ENCODE measurements around the gene NTRK2. TPM values are rescaled to one million over a fixed set of nuclear protein-coding genes. Genes with fewer than 3 reads are reported as not detected.

The NTRK2 gene
- total RNA-seq, 2 experiments from 2014 or later, result 0.02 TPM; not detected in 1

DNA sequence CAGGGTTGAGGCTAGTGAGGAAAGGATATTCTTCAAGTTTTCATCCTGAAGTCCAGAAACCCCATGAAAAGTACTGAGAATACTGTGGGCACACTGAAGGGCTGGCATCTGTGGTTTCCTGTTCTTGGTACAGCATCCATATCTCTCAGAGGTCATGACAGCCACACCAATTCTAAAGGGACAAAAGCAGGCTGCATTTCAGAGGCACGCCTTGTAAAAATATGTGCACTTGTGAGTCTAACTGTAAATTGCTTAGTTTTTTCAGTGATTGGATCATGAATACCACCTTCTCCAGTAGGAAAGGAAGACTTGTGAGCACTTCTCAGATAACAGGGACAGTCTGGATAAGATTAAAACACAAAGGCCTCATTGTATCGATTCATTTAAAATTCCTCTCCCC lies 230.9 kb downstream of the NTRK2 start:
- Mint-ChIP-seq H3K27me3 (no peaks in the 10 kb centered on the region), H3K4me3 (no peak overlapping the region), H3K4me1 (no peaks in the 10 kb centered on the region), H3K27ac (no peak overlapping the region), H3K9me3 (no peaks in the 10 kb centered on the region), H3K36me3 (no peaks in the 10 kb centered on the region)
- DNase-seq, result no peak

DNA sequence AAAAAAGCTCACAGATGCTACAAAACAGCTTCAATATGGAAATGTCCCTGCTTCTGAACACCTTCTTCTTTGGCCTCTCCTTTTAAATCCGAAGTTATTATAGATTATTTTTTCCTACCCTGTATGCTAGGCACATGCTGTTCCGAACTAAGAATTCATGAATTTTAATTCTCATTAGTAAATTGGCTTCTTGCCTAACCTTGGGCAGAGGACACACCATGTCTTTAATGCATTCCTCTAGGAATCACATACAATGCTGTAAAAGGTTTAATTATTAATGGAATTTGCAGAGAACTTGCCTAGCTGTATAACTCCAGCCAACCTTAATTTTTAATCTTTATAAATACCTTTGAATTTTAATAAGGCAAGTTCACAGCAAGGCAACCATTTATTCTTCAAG lies 234.4 kb downstream of the NTRK2 start:
- Mint-ChIP-seq H3K4me3 (no peak overlapping the region), H3K27ac (no peak overlapping the region), H3K27me3 (peaks cover 6% of the 10 kb centered on the region), H3K36me3 (no peaks in the 10 kb centered on the region), H3K4me1 (no peaks in the 10 kb centered on the region), H3K9me3 (no peaks in the 10 kb centered on the region)
- DNase-seq, result no peak

DNA sequence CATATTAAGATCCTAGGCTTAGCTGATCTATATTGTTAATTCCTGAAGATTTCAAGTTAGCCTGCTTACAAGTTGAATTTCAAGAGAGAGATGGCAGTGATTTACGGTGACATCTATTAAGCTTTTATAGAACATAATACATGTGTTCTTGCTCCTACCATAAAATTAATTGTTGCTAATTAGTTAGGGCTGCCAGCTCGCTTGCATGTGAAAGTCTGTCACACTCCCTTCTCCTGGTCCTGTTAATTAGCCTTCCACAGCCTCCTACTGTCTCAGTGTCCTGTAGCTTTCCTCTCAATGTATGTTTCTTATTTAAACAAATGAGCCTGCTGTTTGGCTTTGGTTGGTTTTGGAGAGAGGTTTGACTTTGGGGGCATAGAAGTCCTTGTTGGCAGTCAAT lies 247.2 kb downstream of the NTRK2 start:
- Mint-ChIP-seq H3K4me3 (no peak overlapping the region), H3K27me3 (peaks cover 8% of the 10 kb centered on the region), H3K27ac (no peak overlapping the region), H3K4me1 (no peaks in the 10 kb centered on the region), H3K9me3 (peaks cover 1% of the 10 kb centered on the region), H3K36me3 (no peaks in the 10 kb centered on the region)
- DNase-seq, result no peak

DNA sequence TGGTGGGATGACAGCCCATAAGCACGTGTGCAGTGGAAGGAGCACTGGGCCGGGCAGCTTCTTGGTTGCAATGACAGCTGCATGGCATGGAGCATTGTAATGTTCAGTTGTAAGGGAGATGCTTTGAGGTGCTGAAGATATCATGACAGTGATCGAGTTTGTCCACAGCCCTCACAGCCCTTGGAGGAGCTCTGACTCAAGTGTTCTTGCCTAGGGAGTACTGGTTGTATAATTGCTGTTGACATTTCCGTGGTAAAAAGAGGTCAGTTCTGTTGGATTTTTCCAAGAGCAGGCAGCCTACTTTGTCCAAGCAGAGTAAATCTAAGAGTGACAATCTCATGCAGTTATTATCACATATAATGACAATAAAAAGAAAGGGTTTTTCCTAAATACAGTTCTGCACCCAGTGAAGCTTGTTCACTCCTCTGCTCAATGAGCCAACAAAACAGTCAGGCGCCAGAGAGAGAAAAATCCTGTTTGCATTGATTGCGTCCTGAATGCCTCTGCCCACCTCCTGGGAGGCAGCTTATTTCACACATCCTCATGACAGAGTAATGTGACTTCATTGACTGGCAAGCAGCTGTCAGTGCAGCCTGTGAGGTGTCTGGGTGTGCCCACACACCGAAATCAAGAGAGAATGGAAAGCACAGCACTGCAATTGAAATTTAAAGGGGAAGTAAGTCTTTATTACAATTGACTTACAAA lies 248.0 kb downstream of the NTRK2 start:
- Mint-ChIP-seq H3K27me3 (peaks cover 8% of the 10 kb centered on the region), H3K9me3 (peaks cover 1% of the 10 kb centered on the region), H3K27ac (no peak overlapping the region), H3K4me3 (no peak overlapping the region), H3K4me1 (no peaks in the 10 kb centered on the region), H3K36me3 (no peaks in the 10 kb centered on the region)
- no peak for DNase-seq

DNA sequence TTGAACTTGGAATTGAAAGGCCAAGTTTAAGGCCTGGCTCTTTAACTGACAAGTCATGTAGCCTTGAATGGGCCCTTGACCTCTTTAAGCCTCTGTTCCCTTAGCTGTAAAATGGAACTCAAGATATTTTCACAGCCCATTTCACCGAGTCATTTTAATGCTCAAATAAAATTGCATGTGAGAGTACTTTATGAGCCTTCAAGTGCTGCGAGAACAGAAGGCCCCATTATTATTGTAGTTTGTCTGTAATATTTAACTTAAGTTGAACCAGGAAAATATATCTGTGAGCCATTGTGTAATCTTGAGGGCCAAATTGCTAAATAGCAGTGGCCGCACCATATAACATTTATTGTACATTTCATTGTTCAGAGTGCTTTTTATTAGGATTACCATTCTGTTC lies 249.9 kb downstream of the NTRK2 start:
- H3K4me3 Mint-ChIP-seq, result no peak overlapping the region
- H3K9me3 Mint-ChIP-seq, result no peaks in the 10 kb centered on the region
- no peaks in the 10 kb centered on the region for H3K4me1 Mint-ChIP-seq
- H3K27ac Mint-ChIP-seq, result no peak overlapping the region
- H3K36me3 Mint-ChIP-seq, result no peaks in the 10 kb centered on the region
- no peak for DNase-seq
- peaks cover 5% of the 10 kb centered on the region for H3K27me3 Mint-ChIP-seq

DNA sequence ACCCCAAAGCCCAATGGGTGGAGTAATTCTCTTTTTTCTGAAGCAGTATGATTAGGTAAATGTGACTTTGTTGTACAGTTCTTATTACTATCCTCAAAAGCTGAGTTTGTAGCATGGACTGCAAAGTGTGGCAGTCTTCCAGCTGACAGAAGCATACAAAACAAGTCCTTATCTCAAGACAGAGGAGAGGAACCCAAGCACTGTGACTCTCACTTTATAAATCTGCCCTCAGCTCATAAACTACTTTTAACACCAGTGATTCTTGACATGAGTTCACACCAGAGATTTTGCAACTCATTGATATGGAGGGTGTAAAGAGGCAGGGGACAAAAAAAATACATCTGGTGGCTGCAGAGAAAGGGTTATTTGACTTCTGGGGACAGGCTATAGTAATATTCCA lies 251.6 kb downstream of the NTRK2 start:
- Mint-ChIP-seq H3K4me3 (no peak overlapping the region), H3K9me3 (no peaks in the 10 kb centered on the region), H3K36me3 (no peaks in the 10 kb centered on the region), H3K27ac (no peak overlapping the region), H3K27me3 (peaks cover 12% of the 10 kb centered on the region), H3K4me1 (no peaks in the 10 kb centered on the region)
- DNase-seq, result no peak

DNA sequence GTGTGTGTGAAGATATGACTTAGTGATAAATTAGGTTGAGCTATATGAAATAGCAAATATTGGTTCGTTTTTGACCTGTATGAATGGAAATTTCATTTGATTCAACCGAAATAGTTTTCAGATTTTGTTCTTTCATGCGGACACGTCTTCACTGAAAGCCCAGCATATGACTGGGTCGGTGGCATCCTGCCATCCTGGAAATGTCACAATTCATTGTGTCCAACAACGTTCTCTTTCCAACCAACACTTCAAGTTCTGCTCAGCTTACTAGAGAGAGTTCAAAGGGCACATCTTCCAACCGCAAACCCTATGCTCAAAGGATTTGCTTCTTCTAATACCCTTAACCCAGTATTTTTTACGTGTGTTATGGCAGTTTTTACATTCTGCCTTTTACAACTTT lies 252.5 kb downstream of the NTRK2 start:
- Mint-ChIP-seq H3K36me3 (no peaks in the 10 kb centered on the region), H3K4me1 (no peaks in the 10 kb centered on the region), H3K9me3 (no peaks in the 10 kb centered on the region), H3K4me3 (no peak overlapping the region), H3K27ac (no peak overlapping the region), H3K27me3 (peaks cover 17% of the 10 kb centered on the region)
- DNase-seq, result no peak

DNA sequence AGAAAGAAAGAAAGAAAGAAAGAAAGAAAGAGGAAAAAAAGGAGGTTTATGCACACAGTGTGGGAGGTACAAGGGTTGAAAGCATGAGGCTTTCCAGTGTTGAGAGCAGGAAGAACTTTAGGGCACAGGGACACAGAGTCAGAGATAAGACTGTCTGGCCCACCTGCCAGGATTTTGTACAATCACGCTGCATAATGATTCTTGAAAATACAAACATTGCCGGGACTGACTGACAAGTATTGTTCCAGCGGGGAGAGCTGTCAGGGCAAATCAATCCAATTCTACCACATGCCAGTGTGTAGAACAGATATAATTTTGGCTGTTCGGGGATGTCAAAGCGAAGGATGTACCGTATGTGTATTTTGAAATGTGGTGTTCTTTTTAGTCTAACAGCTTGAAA lies 254.7 kb downstream of the NTRK2 start:
- Mint-ChIP-seq H3K4me3 (no peak overlapping the region), H3K9me3 (no peaks in the 10 kb centered on the region), H3K36me3 (no peaks in the 10 kb centered on the region), H3K27ac (no peak overlapping the region), H3K27me3 (peaks cover 17% of the 10 kb centered on the region), H3K4me1 (no peaks in the 10 kb centered on the region)
- DNase-seq, result no peak

DNA sequence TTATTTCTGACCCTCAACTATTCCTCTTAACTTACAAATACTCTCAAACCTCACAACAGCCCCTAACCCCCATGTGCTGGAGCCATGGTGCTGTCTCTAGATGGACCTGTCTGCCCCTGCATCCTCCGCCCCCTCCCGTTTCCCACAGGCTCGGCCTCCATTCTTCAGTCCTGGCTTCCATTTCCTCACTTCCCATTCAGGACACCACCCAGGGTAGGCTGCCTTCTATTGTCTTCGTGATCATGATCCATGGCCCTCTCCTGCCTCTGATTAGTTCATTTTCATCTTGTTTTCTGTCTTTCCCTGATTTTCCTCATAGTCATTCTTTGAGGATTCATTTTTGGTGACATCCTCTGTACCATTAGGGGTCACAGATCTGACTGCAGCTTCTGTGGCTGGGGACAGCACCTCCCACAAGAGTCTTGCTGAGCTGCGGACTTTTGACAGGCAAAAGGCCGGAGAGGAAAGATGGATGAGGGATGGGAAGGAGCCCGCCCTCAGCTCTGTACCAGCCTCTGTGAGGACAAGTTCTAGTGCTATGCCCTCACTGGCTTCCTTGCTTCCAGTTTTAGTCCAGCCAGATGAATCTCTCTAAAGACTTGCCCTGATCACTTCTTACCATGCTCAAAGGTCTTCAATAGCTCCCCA lies 255.8 kb downstream of the NTRK2 start:
- no peak overlapping the region for H3K27ac Mint-ChIP-seq
- no peak for DNase-seq
- H3K4me1 Mint-ChIP-seq, result no peaks in the 10 kb centered on the region
- H3K4me3 Mint-ChIP-seq, result no peak overlapping the region
- H3K9me3 Mint-ChIP-seq, result no peaks in the 10 kb centered on the region
- H3K27me3 Mint-ChIP-seq, result peaks cover 21% of the 10 kb centered on the region
- no peaks in the 10 kb centered on the region for H3K36me3 Mint-ChIP-seq

DNA sequence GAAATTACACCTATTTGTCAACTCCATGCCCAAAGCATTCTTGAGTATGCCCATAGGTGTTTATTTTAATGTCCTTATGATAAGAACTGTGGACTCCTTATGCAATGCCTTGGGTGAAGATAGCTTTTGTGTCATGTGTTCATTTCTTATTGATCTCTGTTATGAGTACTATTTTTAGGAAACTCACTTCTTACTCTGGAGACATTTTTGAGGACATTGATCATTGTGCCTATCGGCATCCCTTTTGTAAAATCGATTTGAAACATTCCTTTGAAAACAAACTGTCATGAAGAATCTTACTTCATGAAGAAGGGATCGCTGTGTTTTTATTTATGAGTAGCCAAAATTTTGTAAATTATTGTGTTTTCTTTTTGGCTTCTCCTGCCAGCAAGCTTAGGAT lies 257.3 kb downstream of the NTRK2 start:
- Mint-ChIP-seq H3K27ac (no peak overlapping the region), H3K4me3 (no peak overlapping the region), H3K27me3 (peaks cover 26% of the 10 kb centered on the region), H3K36me3 (no peaks in the 10 kb centered on the region), H3K4me1 (no peaks in the 10 kb centered on the region), H3K9me3 (no peaks in the 10 kb centered on the region)
- no peak for DNase-seq

DNA sequence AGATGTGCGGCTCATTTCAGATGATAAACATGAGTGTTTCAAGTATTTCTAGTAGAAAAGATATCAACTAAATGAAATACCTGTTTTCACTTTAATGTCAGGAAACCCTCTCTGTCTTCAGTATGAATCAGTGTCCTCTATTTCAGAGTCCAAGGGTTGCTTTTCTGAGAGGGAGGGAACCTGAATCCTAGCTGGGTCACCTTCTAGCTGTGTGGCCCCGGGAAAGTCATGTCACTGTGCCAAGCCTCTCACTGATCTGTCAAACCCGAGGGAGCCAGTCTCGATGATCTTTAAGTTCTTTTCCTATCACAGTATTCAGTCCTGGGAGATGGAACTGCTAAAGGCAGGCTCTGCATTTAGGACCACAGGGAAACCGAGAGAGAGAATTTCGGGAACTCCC lies 258.9 kb downstream of the NTRK2 start:
- no peak overlapping the region for H3K4me3 Mint-ChIP-seq
- DNase-seq, result no peak
- no peaks in the 10 kb centered on the region for H3K36me3 Mint-ChIP-seq
- no peaks in the 10 kb centered on the region for H3K9me3 Mint-ChIP-seq
- no peaks in the 10 kb centered on the region for H3K4me1 Mint-ChIP-seq
- no peak overlapping the region for H3K27ac Mint-ChIP-seq
- peaks cover 26% of the 10 kb centered on the region for H3K27me3 Mint-ChIP-seq

DNA sequence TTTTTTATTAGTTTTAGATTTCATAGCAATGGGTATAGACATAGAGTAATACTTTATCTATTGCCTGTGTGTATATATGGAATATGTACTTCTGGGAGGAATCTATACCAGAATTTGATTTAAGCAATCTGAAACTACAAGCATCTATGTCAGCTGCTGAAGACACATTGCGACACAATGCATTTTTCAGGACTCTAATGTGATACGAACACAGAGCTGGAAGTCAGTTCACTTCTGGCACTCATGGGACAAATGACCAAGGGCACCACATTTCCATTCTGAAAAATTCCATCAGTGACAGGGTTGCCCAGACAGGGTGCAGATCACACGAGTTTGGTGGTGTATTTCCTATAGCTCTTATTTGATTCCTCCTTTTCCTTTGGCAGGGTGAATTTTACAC lies 259.5 kb downstream of the NTRK2 start:
- Mint-ChIP-seq H3K27me3 (peaks cover 26% of the 10 kb centered on the region), H3K9me3 (no peaks in the 10 kb centered on the region), H3K27ac (no peak overlapping the region), H3K4me3 (no peak overlapping the region), H3K4me1 (no peaks in the 10 kb centered on the region), H3K36me3 (no peaks in the 10 kb centered on the region)
- DNase-seq, result no peak

DNA sequence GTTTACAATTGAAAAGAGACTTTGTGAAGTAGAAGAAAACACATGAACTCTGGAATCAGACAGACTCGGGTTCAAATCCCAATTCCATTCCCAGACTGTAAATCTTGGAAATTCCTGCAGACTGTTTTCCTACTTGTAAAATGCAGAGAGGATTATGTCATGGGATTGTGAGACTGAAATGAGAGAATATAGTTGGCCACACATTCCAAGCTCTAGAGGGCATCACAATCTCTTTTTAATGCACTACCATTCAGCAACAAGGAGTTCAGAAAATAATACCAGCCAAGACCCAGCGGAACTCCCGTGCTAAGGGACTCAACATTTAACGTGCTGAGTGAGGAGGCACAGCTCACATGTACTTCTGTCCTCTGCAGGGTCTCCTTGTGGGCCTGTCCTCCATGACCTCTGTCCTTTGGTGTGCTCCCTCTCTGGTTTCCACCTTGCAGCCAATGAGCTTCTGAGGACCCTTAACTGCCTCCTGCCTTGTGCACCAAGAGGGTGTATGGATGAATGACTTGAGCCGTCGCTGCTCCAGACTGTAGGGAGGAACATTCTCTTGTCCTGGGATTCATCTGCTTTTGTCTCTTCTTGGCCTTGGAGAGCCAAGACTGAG lies 263.5 kb downstream of the NTRK2 start:
- Mint-ChIP-seq H3K27ac (no peak overlapping the region), H3K27me3 (peaks cover 9% of the 10 kb centered on the region), H3K36me3 (no peaks in the 10 kb centered on the region), H3K4me1 (no peaks in the 10 kb centered on the region), H3K4me3 (no peak overlapping the region), H3K9me3 (no peaks in the 10 kb centered on the region)
- DNase-seq, result no peak

DNA sequence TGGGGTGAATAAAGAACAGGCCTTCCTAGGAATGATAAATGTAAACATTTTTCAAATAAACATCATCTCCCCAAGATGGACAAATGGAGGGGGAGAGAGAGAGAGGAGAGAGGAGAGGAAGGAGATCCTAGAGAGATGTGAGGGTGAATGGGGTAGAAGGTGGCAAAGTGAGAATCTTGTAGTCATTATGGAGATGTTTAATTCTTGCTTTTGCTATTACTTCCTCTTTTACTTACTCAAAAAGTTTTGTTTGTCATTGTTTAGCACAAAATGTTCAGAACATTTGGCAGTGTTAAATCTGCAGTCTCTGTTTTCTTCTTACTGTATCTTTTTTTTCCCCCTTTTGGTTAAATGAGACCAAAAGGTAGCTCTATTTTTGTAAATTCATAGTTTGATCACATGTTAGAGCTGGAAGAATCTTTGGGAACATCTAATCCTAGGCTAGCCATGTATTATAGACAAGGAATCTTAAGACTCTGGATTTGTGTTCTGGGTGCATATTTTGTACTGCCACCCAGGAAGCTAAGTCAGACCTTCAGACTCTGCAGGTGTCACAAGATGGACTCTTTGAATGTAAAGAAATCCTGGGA lies 266.1 kb downstream of the NTRK2 start:
- Mint-ChIP-seq H3K36me3 (no peaks in the 10 kb centered on the region), H3K4me1 (no peaks in the 10 kb centered on the region), H3K9me3 (no peaks in the 10 kb centered on the region), H3K27ac (no peak overlapping the region), H3K4me3 (no peak overlapping the region), H3K27me3 (peaks cover 11% of the 10 kb centered on the region)
- no peak for DNase-seq

DNA sequence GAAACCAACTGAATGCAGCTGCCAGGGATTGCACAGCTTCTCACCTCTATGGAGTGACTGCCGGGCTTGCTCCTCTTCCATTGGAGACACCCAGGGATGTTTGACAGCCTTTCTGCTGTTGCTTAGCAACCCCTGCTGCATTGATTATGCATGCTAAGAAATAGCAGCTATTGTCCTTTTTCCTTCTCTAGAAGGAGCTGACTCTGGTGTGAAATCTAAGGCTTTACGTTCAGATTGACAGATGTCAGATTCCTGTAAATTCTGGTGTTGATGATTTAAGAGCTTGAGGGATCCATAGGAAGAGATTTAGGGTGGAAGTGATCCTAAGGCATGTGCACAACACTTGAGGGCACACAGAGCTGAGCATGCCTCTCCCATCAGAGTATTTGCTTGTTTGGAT lies 267.7 kb downstream of the NTRK2 start:
- peaks cover 9% of the 10 kb centered on the region for H3K27me3 Mint-ChIP-seq
- no peaks in the 10 kb centered on the region for H3K4me1 Mint-ChIP-seq
- H3K36me3 Mint-ChIP-seq, result no peaks in the 10 kb centered on the region
- DNase-seq, result no peak
- no peaks in the 10 kb centered on the region for H3K9me3 Mint-ChIP-seq
- H3K27ac Mint-ChIP-seq, result no peak overlapping the region
- no peak overlapping the region for H3K4me3 Mint-ChIP-seq
